Activated naive CD4-positive, alpha-beta T cell treated with anti-CD3 and anti-CD28 coated beads for 36 hours (primary cell): ENCODE measurements around the gene RHBDF2. TPM values are rescaled to one million over a fixed set of nuclear protein-coding genes. Genes with fewer than 3 reads are reported as not detected.

Source experiments
- CTCF ChIA-PET: fragments of 350-600 bp; sonication (Branson Sonifier 250); formaldehyde crosslinking; loops from one replicate; lab custom pipeline; 2021; ENCODE audit warnings: antibody characterized with exemption; lab: Charles Lee
- DNase-seq: peaks from one replicate; pipeline ENCODE4 v3.0.0-alpha.2; 2020
- H3K27ac Mint-ChIP-seq: one replicate; pipeline ENCODE4 v1.8.0; 2021; ENCODE audit warnings: mild to moderate bottlenecking, mixed read lengths
- H3K27me3 Mint-ChIP-seq: one replicate; pipeline ENCODE4 v1.8.0; 2021; ENCODE audit warnings: low read depth, mixed read lengths
- H3K36me3 Mint-ChIP-seq: one replicate; pipeline ENCODE4 v1.8.0; 2021; ENCODE audit warnings: low read depth, mixed read lengths
- H3K4me1 Mint-ChIP-seq: one replicate; pipeline ENCODE4 v1.8.0; 2021; ENCODE audit warnings: low read depth, mixed read lengths
- H3K4me3 Mint-ChIP-seq: one replicate; pipeline ENCODE4 v1.8.0; 2021; ENCODE audit warnings: mild to moderate bottlenecking, moderate library complexity, mixed read lengths
- H3K9me3 Mint-ChIP-seq: one replicate; pipeline ENCODE4 v1.8.0; 2021; ENCODE audit warnings: mixed read lengths
- intact Hi-C: fragments of 100-400 bp; cut with micrococcal nuclease; formaldehyde crosslinking; loops from one replicate; pipeline ENCODE4 v1.15.1; 2023
- total RNA-seq, 2 experiments: library from RNA; stranded (reverse); gene quantifications; one replicate each; pipeline ENCODE4 v1.2.3, GENCODE V29; 2021

The RHBDF2 gene
- total RNA-seq, 2 experiments from 2014 or later: 13.3 to 13.4 TPM

DNA sequence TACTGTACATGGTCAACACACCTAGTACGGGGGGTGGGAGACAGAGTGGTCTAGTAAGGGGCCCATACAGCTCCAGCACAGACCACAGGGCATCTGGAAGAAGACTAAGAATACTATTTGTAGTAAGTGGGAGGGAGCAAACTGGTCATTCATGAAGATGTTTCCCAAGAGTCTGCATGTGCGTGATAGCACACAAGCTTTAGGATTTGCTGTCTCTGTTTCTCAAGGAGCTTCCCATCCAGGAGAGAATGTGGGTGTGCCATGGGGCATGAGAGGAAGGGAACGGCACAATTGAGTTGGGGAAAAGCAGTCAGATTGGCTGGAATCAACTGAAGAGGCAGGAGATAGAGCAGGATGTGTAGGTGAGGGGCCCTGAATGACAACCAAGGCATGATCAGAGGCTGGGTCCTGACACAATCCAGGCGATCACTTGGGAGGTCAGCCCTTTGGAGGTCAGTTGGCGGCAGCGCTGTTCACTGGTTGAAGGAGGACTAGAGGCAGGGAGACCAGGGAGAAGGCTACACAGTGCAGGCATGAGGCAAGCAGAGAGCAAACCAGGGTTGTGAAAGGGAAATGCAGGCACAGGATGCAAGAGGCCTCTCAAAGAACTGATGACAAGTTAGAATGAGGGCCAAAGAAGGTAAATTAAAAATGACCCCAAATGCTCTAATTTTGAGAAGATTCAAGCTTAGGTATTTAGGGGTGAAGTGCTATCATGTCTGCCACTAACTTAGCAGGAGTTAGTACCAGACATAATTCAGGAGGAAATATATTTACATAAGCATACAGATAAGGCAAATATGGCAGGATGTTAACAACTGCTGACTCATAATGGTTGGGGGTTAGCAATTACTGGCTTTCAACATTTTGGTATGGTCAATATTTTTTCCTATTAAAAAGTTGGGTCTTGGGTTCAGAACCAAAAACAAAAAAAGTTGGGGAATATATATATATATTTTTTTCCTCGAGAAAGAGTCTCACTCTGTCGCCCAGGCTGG is 58.6 kb downstream of the RHBDF2 start:
- CTCF ChIA-PET: interaction anchor here (1.0 kb wide), 1 partner anchor 45 kb away, joined by 4 read pairs; no protein-coding TSS in a partner anchor
- Mint-ChIP-seq H3K4me1 (peaks cover 56% of the 10 kb centered on the region), H3K27me3 (no peaks in the 10 kb centered on the region), H3K36me3 (no peaks in the 10 kb centered on the region), H3K27ac (no peak overlapping the region), H3K9me3 (no peaks in the 10 kb centered on the region), H3K4me3 (no peak overlapping the region)
- no peak for DNase-seq
- intact Hi-C loops: no loop called here

DNA sequence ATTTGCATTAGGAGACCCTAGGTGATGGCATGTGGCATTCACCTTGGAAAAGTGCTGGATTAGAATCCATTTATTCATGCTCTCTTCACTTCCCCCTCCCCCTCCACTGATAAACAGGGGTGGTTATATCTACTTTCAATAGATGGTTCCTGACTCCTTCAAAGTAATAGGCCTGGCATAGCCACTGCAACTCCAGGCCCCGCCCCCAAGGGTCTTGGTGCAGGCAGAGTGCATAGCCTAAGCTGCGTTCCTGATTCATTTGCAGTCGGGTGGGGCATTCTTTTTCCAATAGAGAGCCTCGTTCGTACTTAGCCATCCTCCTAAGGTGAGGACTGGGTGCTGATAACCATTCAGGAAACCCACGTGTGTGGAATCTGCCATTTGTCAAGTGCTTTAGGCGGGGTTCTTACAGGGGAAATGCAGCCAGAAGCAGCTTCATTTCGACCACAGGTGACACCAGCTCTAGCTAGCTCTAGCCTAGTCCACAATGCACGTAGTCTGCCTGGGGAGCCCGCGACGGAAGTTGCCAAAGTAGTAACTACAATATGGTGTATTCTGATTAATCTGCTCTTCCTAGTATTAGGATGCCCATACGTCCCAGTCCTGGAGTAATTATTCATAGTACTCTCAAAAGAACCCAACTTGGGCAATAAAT is 59.4 kb downstream of the RHBDF2 start:
- Mint-ChIP-seq H3K4me3 (no peak overlapping the region), H3K4me1 (peaks cover 48% of the 10 kb centered on the region), H3K27me3 (no peaks in the 10 kb centered on the region), H3K9me3 (no peaks in the 10 kb centered on the region), H3K27ac (no peak overlapping the region), H3K36me3 (no peaks in the 10 kb centered on the region)
- CTCF ChIA-PET: no interaction called here
- DNase-seq: no peak
- intact Hi-C loops: no loop called here

DNA sequence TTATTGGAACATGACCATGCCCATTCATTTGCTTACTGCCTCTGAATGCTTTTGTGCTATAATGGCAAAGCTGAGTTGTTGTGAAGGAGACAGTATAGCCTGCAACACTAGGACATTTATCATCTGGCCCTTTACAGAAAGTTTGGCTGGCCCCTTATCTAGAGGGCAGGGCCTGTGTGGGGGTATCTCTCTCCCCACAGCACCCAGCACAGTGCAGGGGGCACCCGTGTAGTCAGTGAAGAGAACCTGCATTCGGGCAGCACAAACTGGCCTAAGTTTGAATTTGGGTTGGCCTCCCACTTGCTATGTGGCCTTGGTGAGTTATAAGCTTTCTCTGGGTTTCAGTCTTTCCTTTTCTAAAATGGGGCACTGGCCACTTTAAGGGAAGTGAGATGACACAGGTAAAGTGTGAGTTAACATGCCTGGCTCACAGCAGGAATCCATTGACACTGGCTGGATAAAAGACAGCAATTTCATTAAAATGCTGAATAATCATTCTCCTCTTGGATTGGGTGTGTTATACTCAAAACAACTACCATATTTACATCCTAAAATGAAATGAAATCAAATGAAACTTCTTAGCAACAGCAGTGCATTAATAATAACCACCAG is 60.4 kb downstream of the RHBDF2 start:
- intact Hi-C loops: no loop called here
- Mint-ChIP-seq H3K4me1 (peaks cover 38% of the 10 kb centered on the region), H3K27ac (no peak overlapping the region), H3K27me3 (no peaks in the 10 kb centered on the region), H3K36me3 (no peaks in the 10 kb centered on the region), H3K9me3 (no peaks in the 10 kb centered on the region), H3K4me3 (no peak overlapping the region)
- CTCF ChIA-PET: interaction anchor here (0.6 kb wide), 1 partner anchor 437 kb away, joined by 7 read pairs; no protein-coding TSS in a partner anchor
- no peak for DNase-seq

DNA sequence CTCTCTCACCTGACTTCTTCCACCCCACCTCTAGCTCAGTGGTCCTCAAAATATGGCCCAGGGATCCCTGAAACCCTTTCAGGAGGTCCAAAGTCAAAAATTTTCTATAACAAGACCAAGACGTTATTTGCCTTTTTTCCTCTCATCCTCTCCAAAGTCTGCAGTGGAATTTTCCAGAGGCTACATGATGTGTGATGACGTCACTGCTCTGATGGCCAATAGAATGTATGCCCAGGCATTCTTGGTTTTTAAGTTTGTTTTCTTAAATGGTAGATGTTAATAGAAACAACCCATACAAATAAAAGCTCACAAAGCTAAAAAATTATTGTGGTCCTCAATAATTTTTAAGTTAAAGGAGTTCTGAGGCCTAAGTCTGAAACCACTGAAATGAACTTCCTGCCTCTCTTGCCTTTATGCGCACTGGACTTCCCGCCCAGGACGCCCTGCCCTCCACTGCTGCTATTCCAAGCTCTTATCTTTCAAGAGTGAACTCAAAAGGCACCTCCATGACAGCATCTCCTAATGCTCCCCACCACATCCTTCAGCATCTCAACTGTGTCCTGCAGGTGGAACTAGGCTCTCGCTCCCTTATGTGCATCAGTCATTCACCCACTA is 61.8 kb downstream of the RHBDF2 start:
- no peak overlapping the region for H3K4me3 Mint-ChIP-seq
- no peaks in the 10 kb centered on the region for H3K9me3 Mint-ChIP-seq
- peaks cover 24% of the 10 kb centered on the region for H3K4me1 Mint-ChIP-seq
- peaks cover 2% of the 10 kb centered on the region for H3K36me3 Mint-ChIP-seq
- DNase-seq: no peak
- no peaks in the 10 kb centered on the region for H3K27me3 Mint-ChIP-seq
- CTCF ChIA-PET: interaction anchor here (0.7 kb wide), 1 partner anchor 242 kb away, joined by 3 read pairs; no protein-coding TSS in a partner anchor
- intact Hi-C loops: no loop called here
- H3K27ac Mint-ChIP-seq: no peak overlapping the region

DNA sequence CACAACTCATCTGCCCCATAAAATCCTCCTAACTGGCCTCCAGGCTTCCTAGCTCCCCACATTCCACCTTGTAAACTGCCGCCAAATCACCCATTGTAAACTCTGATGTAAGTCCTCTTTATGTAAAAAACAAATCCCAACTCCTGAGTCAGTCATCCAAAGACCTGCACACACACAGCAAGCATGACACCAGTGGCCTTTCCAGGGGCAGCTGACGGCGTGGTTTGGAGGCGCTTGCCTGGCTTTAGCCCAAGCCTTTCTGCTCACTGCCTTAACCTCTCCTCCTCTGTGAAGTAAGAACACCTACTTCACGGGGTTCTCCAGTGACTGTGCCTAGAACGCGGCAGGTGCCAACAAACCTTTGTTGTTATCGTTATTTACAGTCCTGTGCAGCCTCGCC is 62.3 kb downstream of the RHBDF2 start:
- Mint-ChIP-seq H3K27me3 (no peaks in the 10 kb centered on the region), H3K27ac (no peak overlapping the region), H3K4me1 (peaks cover 21% of the 10 kb centered on the region), H3K36me3 (peaks cover 2% of the 10 kb centered on the region), H3K9me3 (no peaks in the 10 kb centered on the region), H3K4me3 (no peak overlapping the region)
- intact Hi-C loops: no loop called here
- CTCF ChIA-PET: no interaction called here
- no peak for DNase-seq

DNA sequence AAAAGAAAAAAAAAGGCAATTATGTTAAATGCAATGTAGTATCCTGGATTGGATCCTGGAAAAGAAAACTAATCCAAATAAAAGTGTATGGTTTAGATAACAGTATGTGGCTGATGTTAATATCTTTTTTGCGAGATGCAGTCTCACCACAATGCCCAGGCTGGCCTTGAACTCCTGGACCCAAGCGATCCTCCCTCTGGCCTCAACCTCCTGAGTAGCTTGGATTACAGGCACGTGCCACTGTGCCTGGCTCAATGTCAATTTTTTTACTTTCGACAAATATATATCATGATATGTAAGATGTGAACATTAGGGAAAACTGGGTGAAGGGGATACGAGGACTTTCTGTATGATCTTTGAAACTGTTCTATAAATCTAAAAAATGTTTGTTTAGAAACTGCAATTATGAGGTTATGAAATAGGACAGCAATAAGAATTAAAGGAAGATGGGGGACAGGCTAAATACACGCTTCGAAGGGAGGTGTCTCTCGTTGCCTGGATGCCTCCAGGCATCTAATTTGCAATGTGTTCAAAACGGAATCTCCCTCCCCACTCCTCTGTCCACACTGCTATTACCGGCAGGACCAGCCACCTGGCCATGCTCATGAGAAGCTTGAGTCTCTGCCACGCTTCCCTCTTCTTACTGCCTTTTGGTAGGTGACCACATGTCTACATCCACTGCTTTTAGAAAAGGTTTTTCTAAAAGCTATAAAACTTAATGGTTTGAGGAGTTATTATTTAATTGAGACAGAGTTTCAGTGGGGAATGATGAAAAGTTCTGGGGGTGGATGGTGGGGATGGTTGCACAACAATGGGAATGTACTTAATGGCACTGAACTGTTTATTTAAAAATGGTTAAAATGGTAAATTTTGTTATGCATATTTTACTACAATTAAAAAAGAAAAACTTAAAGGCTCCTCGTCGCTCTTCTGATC is 63.5 kb downstream of the RHBDF2 start:
- H3K4me1 Mint-ChIP-seq: peaks cover 13% of the 10 kb centered on the region
- intact Hi-C loops: no loop called here
- H3K9me3 Mint-ChIP-seq: no peaks in the 10 kb centered on the region
- H3K36me3 Mint-ChIP-seq: peaks cover 2% of the 10 kb centered on the region
- CTCF ChIA-PET: no interaction called here
- no peak overlapping the region for H3K4me3 Mint-ChIP-seq
- H3K27ac Mint-ChIP-seq: no peak overlapping the region
- DNase-seq: no peak
- H3K27me3 Mint-ChIP-seq: no peaks in the 10 kb centered on the region

DNA sequence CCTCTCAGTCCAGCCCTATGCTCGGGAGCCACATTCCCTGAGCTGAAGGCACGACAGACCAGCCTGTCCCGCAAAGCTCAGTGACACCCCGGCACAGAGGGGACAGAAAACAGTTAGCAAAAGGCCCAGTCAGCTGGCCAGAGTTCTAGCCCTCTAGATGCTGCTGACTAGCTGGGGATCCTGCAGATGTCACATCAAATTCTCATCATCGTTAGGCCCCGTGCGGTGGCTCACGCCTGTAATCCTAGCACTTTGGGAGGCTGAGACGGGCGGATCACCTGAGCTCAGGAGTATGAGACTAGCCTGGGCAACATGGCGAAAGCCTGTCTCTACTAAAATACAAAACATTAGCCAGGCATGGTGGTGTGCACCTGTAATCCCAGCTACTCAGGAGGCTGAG is 65.5 kb downstream of the RHBDF2 start:
- intact Hi-C loops: no loop called here
- peaks cover 2% of the 10 kb centered on the region for H3K36me3 Mint-ChIP-seq
- peaks cover 7% of the 10 kb centered on the region for H3K4me1 Mint-ChIP-seq
- no peak overlapping the region for H3K4me3 Mint-ChIP-seq
- CTCF ChIA-PET: interaction anchor here (1.1 to 1.7 kb wide), 8 partner anchors 9 to 87 kb away, joined by 3 to 6 read pairs (median 4); partner anchors contain the start of genes AANAT and SPHK1
- H3K27ac Mint-ChIP-seq: no peak overlapping the region
- H3K9me3 Mint-ChIP-seq: no peaks in the 10 kb centered on the region
- H3K27me3 Mint-ChIP-seq: no peaks in the 10 kb centered on the region
- DNase-seq: no peak

DNA sequence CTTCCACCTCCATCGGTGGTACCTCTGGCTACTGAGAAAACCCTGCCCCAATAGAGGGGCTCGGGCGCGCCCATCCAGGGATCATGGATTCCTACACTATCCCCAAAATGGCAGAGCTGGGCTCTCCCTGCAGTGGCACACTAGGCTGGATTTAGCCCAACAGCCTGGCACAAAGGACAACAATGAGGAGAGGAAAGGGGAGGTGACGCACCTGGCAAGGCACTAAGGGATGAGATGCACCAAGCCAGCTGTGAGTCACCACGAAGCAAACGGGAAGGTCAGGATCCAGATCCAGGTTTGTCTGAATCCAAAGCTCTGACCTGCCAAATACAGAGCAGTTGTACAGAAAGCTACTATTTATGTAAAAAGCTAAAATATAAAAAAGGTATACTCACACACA is 66.4 kb downstream of the RHBDF2 start:
- Mint-ChIP-seq H3K27me3 (no peaks in the 10 kb centered on the region), H3K9me3 (no peaks in the 10 kb centered on the region), H3K4me3 (no peak overlapping the region), H3K4me1 (peaks cover 7% of the 10 kb centered on the region), H3K27ac (no peak overlapping the region), H3K36me3 (peaks cover 2% of the 10 kb centered on the region)
- CTCF ChIA-PET: interaction anchor here (0.7 to 1.7 kb wide), 9 partner anchors 8 to 50 kb away, joined by 3 to 6 read pairs (median 5); partner anchors contain the start of genes AANAT and SPHK1
- intact Hi-C loops: no loop called here
- DNase-seq: no peak

DNA sequence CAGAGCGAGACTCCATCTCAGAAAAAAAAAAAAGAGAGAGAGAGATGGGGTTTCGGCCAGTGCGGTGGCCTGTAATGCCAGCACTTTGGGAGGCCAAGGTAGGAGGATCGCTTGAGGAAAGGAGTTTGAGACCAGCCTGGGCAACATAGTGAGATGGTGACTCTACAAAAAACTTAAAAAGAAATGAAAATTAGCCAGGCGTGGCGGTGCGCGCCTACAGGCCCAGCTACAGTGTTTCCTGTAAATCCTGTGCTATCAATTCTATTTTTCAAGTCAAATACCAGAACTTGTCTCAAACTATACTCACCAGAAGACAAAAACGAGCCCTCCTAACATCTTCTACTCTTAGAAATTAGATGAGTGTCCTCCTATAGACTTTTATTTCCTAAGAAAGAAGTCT is 67.5 kb downstream of the RHBDF2 start:
- H3K27me3 Mint-ChIP-seq: no peaks in the 10 kb centered on the region
- H3K4me3 Mint-ChIP-seq: no peak overlapping the region
- intact Hi-C loops: no loop called here
- DNase-seq: no peak
- peaks cover 2% of the 10 kb centered on the region for H3K36me3 Mint-ChIP-seq
- no peaks in the 10 kb centered on the region for H3K9me3 Mint-ChIP-seq
- CTCF ChIA-PET: no interaction called here
- peaks cover 2% of the 10 kb centered on the region for H3K4me1 Mint-ChIP-seq
- H3K27ac Mint-ChIP-seq: no peak overlapping the region

DNA sequence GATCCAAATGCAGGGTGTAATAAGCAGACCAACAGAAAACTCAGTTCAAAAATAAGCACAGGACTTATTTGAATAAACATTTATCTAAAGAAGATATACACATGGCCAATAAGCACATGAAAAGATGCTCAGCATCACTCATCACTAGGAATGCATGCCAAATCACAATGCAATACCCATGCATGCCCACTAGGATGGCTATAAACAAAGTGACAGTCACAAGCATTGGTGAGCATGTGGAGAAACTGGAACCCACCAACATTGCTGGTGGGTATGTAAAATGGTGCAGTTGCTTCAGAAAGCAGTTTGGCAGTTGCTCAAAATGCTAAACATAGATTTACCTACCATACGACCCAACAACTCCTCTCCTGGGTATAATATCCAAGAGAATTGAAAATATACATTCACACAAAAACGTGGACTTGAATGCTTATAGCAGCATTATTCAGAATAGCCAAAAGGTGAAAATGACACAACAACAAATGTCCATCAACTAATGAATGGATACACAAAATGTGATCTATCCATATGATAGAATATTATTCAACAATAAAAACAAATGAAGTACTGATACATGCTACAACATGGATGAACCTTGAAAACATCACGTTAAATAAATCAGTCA is 68.4 kb downstream of the RHBDF2 start:
- intact Hi-C loops: no loop called here
- no peak overlapping the region for H3K27ac Mint-ChIP-seq
- H3K36me3 Mint-ChIP-seq: peaks cover 2% of the 10 kb centered on the region
- no peak for DNase-seq
- CTCF ChIA-PET: no interaction called here
- H3K27me3 Mint-ChIP-seq: no peaks in the 10 kb centered on the region
- peaks cover 2% of the 10 kb centered on the region for H3K4me1 Mint-ChIP-seq
- H3K4me3 Mint-ChIP-seq: no peak overlapping the region
- no peaks in the 10 kb centered on the region for H3K9me3 Mint-ChIP-seq

DNA sequence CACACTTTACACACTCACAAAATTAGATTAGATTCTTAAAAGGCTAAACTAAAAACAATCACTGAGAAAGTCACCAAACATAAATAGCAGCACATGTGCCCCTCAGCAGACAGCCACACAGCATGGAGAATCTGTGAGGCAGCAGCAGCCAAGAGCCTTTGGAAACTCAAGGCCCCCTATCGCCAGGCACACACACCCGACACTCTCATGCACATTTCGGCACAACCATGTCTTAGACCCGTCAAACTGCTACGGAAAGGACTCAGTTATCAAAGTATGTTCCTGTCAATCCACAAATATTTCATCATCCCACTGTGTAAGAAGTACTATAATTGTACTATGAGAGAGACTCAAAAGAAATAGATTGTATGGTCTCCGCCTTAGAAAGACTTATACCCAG is 69.2 kb downstream of the RHBDF2 start:
- H3K9me3 Mint-ChIP-seq: no peaks in the 10 kb centered on the region
- intact Hi-C loops: no loop called here
- CTCF ChIA-PET: no interaction called here

More for the DNA sequence above, 69.2 kb downstream of the RHBDF2 start:
- Mint-ChIP-seq H3K36me3 (peaks cover 2% of the 10 kb centered on the region), H3K4me1 (peaks cover 2% of the 10 kb centered on the region), H3K27ac (no peak overlapping the region), H3K4me3 (no peak overlapping the region), H3K27me3 (no peaks in the 10 kb centered on the region)
- no peak for DNase-seq
